Neural progenitor cell (in vitro differentiated cells): ENCODE data around the gene SYT6.

ENCODE experiments used
- CTCF ChIP-seq: fragments of 200-600 bp; sonication (generic); IDR thresholded peaks from 2 replicates; pipeline ENCODE4 v1.5.1; 2017; ENCODE audit warnings: antibody characterized with exemption, mild to moderate bottlenecking
- EZH2 ChIP-seq: fragments of 200-600 bp; sonication (generic); IDR thresholded peaks from 2 replicates; pipeline ENCODE4 v1.6.1; 2017; ENCODE audit warnings: antibody characterized with exemption, mild to moderate bottlenecking, moderate library complexity

- TF ChIP-seq CTCF (no peak), EZH2 (no peak)
Measured at GRCh38 chr1:114167226-114167625, 13.6 kb upstream of the SYT6 start.
